ENCODE data around the gene TARBP1. TPM values are rescaled to one million over a fixed set of nuclear protein-coding genes. Genes with fewer than 3 reads are reported as not detected.

Gene TARBP1
- total and polyA plus RNA-seq, 2 of the 13 experiments (the other 11 are each of a cell fraction or from before 2014, with no cell fraction given): 37.7 to 67.0 TPM

DNA sequence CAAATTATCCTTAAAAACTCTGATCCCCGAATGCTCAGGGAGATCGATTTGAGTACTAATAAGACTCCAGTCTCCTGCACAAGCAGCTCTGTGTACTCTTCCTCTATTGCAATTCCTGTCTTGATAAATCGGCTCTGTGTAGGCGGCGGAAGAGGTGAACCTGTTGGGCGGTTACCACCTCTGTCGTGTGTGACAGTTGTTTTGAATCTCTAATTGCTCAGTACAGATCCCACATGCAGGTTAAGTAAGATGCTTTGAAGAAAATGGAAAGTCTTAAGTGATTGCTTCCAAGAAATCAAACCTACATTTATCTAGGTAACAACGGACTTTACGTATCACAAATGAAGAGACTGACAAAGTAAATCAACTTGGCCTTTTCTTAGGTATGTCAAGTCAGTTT lies 70.2 kb downstream of the TARBP1 start:
- ChIA-PET POLR2A (no interaction called here), CTCF (ENCODE audit: low intra/inter-chr PET ratio, low total read pairs) (no interaction called here)
- no peak for DNase-seq (ENCODE audit: low spot score)
- Histone ChIP-seq H3K36me3 (replicated peaks in 1 of 2; ENCODE audit: control insufficient read depth in 1 of 2, insufficient read depth in 2 of 2, low read length in 2 of 2) (peaks cover 5 to 35% of the 10 kb centered on the region in 2 experiments; a peak in 4 of 5 replicates), H3K27ac (ENCODE audit: extremely low read length, insufficient read depth, low read length) (no peak overlapping the region), H3K27me3 (ENCODE audit: control insufficient read depth in 1 of 2, insufficient read depth in 2 of 2, low read length in 2 of 2) (no peaks in the 10 kb centered on the region; a peak in 1 of 5 replicates), H3K4me2 (ENCODE audit: low read depth, low read length) (no peak overlapping the region), H4K20me1 (ENCODE audit: insufficient read depth, low read length) (no peaks in the 10 kb centered on the region; the same call in 1 of the 2 replicates), H3K9me3 (ENCODE audit: low read length) (no peaks in the 10 kb centered on the region), H2AFZ (ENCODE audit: low read length) (no peak overlapping the region), H3K9ac (ENCODE audit: insufficient read depth, low read depth, low read length) (no peak overlapping the region), H3K4me1 (ENCODE audit: insufficient read depth, low read length) (no peaks in the 10 kb centered on the region), H3K79me2 (ENCODE audit: insufficient read depth, low read length) (no peaks in the 10 kb centered on the region), H3K4me3 (replicated peaks in 1 of 3; ENCODE audit: insufficient read depth in 1 of 3, low read depth in 2 of 3, low read length in 3 of 3) (no peak overlapping the region)
- FAIRE-seq: no peak
- intact Hi-C loops (cut with micrococcal nuclease; ENCODE audit: unreplicated experiment) (no loop called here), in situ Hi-C loops (cut with HindIII; ENCODE audit: extremely low pct_ligation_motif_present, low pct_unique_long_range_greater_than_20kb) (no loop called here)
- 97% methylated on average over 9 of the region's 9 CpGs for WGBS (ENCODE audit: low lambda C conversion rate)
- TSS peak; percentile 41 for BruUV-seq (replicated peaks)
- no peak for ATAC-seq
- no peak for TF ChIP-seq ZNF616 (CRISPR knock-in tag; IDR thresholded peaks at IDR 0.05; ENCODE audit: low read depth)
- no peak for TF ChIP-seq NPAS2 (CRISPR knock-in tag; IDR thresholded peaks at IDR 0.05; ENCODE audit: borderline replicate concordance)
- TF ChIP-seq MEIS1 (CRISPR knock-in tag; IDR thresholded peaks at IDR 0.05; ENCODE audit: borderline replicate concordance): no peak
- no peak for TF ChIP-seq MYC (CRISPR knock-in tag; IDR thresholded peaks at IDR 0.05; ENCODE audit: borderline replicate concordance)
- TF ChIP-seq MAF1 (CRISPR knock-in tag; IDR thresholded peaks at IDR 0.05; ENCODE audit: borderline replicate concordance): no peak
- no peak for TF ChIP-seq MIER3 (CRISPR knock-in tag; IDR thresholded peaks at IDR 0.05; ENCODE audit: borderline replicate concordance)
- TF ChIP-seq ZC3H4 (CRISPR knock-in tag; IDR thresholded peaks at IDR 0.05; ENCODE audit: borderline replicate concordance): no peak
- TF ChIP-seq AGO1 (IDR thresholded peaks at IDR 0.05; ENCODE audit: low read depth, low read length, poor library complexity, severe bottlenecking): no peak
- no peak for TF ChIP-seq HNF4G (IDR thresholded peaks at IDR 0.05; ENCODE audit: borderline replicate concordance, low read depth, low read length)
- no peak for TF ChIP-seq HNF4G (CRISPR knock-in tag; IDR thresholded peaks at IDR 0.05; ENCODE audit: borderline replicate concordance, low read depth)
- TF ChIP-seq BRF2 (CRISPR knock-in tag; IDR thresholded peaks at IDR 0.05): no peak
- no peak for TF ChIP-seq DBP (CRISPR knock-in tag; IDR thresholded peaks at IDR 0.05; ENCODE audit: not compliant biosample characterization)
- no peak for TF ChIP-seq ZNF12 (CRISPR knock-in tag; IDR thresholded peaks at IDR 0.05)
- TF ChIP-seq KMT2A (CRISPR knock-in tag; IDR thresholded peaks at IDR 0.05): no peak
